HG03095 (cell line): ENCODE results near the gene DLG2.
"Not testable (repeated sequence)": the region's sequence is repeated elsewhere in the genome, so short reads cannot be mapped to it uniquely, and the experiment has no call there.

Experiments used
- ATAC-seq: cut with Tn5 transposase; IDR thresholded peaks from one replicate; pipeline ENCODE4 v1.9.1; 2021; ENCODE audit warnings: moderate library complexity; ENCODE audit not compliant: unreplicated experiment

The DLG2 gene

GRCh38 chr11:85647078-85647477 lies 19.9 kb upstream of the DLG2 start:
- ATAC-seq, result peak; percentile 8

DNA sequence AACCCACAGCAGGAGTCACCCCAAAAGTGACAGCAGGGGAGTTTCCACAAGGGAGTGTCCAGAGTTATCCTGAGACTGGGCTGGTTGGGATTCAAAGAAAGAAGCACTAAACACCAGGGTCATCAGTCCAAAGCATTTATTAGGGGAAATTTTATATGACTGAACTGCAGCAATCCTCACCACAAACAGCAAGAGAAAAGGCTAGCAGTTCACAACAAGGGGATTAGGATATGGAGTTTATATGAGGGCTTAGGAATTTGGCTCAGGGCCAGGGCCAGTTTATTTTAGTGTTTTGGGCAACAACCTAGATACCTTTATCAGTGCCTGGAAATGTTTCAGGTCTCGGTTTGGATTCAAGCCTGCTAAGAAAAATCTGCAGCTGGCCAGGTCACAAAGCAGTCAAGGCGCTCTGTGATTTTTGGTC lies 16.1 kb upstream of the DLG2 start:
- no peak for ATAC-seq

DNA sequence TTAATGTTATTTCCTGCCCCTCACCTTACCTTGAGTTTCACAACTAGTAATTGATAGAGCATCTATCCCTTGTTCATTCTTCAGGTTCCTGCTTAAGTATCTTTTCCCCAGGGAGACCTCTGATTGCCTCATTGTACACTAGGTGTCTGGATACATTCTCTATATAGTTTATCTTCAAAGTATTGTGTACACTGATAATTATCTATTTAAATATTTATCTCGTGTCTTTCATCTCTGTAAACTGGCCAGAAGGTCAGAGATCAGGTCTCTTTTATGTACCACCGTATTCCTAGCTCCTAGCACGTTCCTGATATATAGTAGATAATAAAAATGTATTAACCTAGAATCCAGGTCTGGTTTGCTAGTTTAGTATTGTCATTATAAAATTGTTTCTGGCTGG lies 7.6 kb upstream of the DLG2 start:
- ATAC-seq, result no peak

DNA sequence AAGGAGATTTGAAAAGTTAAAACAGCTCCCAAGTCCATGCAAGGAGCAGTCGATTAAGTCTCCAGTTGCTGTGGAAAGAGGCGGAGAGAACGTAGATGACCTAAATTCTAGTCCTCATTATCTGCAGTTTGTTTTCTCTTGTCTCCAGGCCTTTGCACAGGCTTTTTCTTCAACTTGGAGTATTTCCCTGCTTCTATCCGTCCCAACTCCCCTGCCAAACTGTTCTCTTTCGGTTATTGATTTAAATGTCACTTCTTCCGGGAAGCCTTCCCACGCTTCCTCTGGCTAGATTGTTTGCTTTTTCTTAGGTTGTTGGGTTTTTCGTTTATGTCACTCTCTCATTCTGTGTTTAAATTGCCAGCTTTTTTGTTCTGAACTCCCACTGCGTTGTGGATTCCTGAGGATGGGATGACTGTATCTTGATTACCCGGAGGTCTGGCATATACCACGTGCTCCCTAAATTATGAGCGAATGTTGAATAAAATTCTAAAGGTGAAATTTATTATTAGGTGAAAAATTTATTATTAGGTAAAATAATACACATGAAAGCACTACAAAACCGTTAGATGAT lies 1.7 kb upstream of the DLG2 start:
- ATAC-seq, result peak; percentile 5

- ATAC-seq, result peak; percentile 99
Observed at GRCh38 chr11:85627998-85628770, 1.0 kb upstream of the DLG2 start, which contains the start of gene TMEM126B. TSS of gene TMEM126B (plus strand) at chr11:85628593. CDS start at chr11:85628608, 15 bp downstream.

- ATAC-seq, result no peak
Observed at GRCh38 chr11:85626496-85626895, 648 bp downstream of the DLG2 start.

DNA sequence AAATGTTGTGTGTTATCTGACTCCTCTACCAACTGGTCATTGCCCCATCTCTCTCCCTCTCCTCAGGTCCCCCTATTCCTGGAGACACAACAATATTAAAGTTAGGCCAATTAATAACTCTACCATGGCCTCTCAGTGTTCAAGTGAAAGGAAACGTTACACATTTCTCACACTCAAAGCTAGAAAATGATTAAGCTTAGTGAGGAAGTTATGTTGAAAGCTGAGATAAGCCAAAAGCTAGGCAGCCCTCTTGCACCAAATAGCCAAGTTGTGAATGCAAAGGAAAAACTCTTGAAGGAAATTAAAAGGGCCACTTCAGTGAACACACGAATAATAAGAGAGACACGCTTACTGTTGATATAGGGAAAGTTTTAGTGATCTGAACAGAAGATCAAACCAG lies 6.9 kb downstream of the DLG2 start:
- no peak for ATAC-seq

DNA sequence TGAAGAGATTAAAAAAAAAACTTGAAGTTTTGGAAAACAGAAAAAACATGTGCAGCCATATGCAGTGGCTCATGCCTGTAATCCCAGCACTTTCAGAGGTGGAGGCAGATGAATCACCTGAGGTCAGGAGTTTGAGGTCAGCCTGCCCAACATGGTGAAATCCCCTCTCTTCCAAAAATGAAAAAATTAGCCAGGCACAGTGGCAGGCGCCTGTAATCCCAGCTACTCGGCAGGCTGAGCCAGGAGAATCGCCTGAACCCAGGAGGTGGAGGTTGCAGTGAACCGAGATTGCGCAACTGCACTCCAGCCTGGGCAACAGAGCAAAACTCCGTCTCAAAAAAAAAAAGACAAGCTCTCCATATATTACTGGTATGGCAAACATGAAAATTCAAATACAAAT lies 7.6 kb downstream of the DLG2 start:
- no peak for ATAC-seq

GRCh38 chr11:85611643-85612042 lies 15.5 kb downstream of the DLG2 start:
- ATAC-seq, result not testable (repeated sequence)

DNA sequence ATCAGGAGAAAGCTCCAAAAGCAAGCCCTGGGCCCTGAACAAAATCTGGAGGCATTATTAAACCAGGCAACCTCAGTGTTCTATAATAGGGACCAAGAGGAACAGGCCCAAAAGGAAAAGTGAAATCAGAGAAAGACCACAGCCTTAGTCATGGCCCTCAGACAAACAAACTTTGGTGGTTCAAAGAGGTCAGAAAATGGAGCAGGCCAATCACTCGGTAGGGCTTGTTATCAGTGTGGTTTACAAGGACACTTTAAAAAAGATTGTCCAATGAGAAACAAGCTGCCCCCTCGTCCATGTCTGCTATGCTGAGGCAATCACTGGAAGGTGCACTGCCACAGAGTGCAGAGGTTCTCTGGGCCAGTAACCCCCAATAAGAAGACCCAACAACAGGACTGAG lies 17.9 kb downstream of the DLG2 start:
- not testable (repeated sequence) for ATAC-seq

GRCh38 chr11:85608621-85609020 lies 18.5 kb downstream of the DLG2 start:
- ATAC-seq, result not testable (repeated sequence)

- not testable (repeated sequence) for ATAC-seq
Observed at GRCh38 chr11:85606237-85606636, 20.9 kb downstream of the DLG2 start.

- ATAC-seq, result no peak
Observed at GRCh38 chr11:85603220-85603619, 23.9 kb downstream of the DLG2 start.

DNA sequence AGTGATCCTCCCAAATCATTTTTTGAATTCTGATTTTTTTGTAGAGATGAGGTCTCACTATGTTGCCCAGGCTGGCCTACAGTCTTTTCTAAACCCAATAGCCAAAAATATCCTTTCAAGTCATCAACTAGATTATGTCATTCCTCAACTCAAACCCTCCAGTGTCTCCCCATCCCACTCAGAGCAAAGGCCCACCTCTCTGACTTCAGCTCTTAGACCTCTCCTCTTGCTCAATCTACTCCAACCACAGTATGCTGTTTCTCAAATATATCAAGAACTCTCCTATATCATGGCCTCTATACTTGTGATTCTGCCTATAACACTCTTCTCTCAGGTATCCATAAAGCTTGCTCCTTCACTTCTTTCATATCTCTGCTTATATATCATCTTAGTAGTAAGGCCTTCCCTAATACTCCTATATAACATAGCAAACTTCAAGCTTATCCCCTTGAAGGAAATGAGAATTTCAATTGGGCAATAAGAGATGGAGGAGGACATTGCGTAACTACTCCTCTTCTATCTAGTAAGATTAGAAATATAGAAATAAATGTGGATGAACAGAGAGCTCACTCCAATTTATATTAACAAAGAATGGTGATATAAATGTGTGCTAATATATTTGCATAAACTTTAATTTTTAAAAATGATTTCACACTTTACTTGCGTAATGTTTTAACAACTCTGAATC lies 24.5 kb downstream of the DLG2 start:
- no peak for ATAC-seq

DNA sequence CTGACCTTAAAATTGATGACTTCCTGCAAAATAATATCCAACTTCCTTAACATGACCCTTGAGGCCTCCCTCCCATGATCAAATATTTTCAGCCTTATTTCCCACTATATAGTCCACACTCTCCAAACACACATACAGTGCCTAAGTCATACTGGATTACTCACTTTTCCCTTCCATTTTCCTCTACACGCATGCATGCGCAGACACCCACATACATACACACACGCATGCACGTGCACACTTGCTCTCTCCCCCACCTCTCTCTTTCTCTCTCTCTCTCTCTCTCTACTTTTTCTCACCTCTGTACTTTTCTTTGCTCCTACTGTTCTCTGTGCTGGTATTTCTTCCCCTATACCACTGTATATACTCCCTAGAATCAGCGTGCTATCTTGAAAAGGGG lies 28.1 kb downstream of the DLG2 start:
- no peak for ATAC-seq

- no peak for ATAC-seq
Observed at GRCh38 chr11:85596886-85597285, 30.3 kb downstream of the DLG2 start.

DNA sequence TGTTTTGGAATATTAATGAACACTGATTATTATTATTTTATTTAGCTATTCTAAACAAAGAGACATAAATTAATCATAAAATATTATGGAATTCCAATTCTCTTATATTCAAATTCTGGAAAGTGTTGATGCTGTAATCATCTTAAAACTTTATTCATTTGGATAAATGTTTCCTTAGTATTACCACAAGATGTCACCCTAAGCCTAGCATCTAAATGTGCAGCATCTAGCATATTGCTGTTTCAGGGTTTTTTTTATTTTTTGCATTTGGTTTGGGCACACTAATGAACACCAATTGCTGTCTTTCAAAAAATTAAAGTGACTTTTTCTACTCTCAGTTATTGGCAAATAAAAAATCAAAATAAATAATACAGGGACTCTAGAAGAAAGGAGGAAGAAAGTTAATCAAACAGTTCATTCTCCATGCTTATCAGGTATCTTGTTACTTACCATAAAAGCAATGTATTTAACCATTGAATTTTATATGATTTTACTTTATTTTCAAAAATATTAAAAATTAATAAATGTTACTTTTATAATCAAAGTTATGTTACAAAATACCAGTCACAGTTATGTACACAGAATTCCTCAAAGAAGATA lies 31.8 kb downstream of the DLG2 start:
- no peak for ATAC-seq

DNA sequence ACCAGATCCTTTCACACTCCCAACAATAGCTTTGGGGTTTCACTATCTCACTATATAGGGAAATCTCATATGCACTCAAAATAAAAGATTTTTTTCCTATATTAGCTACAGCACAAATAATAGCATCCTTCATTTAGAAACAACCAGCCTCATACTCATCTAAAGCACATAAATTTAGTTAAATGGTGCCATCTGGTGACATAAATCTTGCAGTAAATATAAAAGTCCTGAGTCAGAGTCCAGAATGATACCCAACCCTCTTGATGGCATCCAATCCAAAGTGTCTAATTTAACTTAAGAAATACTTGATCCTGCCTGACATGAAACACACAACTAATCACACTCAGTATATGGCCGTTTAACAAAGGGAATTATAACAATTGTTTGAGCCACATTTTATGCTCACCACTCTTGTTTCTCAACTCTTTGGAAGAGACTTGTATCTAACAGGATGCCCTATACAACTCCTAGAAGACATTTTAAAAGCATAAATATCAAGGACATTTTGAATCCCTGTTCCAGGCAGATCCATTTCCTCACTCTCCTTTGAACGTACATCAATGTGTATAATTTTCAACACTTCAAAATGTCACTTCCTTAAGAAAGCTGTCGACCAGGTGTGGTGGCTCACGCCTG lies 36.2 kb downstream of the DLG2 start:
- no peak for ATAC-seq

GRCh38 chr11:85589373-85589772 lies 37.8 kb downstream of the DLG2 start:
- ATAC-seq, result no peak

DNA sequence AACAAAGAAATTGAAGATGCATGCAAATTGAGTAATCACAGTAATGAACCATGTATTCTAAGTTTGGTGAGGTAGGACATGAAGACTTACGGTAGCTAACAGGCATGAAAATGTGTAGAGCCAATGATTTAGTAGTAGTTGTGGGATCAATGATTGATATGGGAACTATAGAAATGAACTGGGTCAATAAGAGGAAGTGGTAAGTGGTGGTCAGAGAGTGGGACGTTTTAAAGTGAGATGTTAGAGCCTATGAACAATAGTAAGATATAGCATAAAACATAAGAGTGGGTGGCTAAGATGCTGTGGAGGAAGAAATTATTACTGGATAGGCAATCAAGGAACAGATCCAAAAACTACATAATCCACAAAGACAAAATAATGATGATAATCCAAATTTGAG lies 45.0 kb downstream of the DLG2 start:
- ATAC-seq, result no peak

DNA sequence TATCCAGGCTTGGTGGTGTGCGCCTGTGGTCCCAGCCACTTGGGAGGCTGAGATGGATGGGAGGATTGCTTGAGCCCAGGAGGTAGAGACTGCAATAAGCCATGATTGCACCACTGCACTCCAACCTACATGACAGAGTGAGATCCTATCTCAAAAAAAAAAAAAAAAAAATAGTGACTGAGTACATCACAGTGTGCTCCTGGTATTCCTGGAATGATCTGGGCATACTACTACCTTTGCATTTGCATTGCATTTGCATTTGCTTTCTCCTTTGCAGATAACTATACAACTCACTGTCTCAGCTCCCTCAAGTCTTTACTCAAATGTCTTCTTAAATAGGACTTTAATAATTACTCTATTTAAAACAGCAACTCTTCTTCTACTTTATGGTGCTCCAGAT lies 51.8 kb downstream of the DLG2 start:
- no peak for ATAC-seq
